Measurements from ENCODE around the gene IRF1.

IRF1 gene

DNA sequence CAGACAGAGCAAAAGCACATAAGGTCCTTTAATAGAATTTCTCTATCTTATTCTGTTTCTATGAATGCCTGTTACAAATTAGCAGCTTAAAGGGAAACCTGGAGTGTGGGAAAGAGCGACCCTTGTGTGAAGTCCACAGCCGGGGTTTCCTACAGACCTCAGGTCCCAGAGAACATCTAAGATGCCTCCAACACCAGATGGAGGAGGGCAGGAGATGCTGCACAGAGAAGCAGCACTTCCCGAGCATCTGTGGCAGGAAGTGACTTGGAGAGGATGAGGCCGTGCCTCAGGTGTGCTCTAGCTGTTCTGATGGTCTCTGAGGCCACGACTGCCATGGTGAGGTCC is 26.8 kb downstream of the IRF1 start:
- peak overlapping the region; percentile 63 for H3K27ac ChIP-seq
- no peak for DNase-seq (ENCODE audit: low read depth, low spot score)

DNA sequence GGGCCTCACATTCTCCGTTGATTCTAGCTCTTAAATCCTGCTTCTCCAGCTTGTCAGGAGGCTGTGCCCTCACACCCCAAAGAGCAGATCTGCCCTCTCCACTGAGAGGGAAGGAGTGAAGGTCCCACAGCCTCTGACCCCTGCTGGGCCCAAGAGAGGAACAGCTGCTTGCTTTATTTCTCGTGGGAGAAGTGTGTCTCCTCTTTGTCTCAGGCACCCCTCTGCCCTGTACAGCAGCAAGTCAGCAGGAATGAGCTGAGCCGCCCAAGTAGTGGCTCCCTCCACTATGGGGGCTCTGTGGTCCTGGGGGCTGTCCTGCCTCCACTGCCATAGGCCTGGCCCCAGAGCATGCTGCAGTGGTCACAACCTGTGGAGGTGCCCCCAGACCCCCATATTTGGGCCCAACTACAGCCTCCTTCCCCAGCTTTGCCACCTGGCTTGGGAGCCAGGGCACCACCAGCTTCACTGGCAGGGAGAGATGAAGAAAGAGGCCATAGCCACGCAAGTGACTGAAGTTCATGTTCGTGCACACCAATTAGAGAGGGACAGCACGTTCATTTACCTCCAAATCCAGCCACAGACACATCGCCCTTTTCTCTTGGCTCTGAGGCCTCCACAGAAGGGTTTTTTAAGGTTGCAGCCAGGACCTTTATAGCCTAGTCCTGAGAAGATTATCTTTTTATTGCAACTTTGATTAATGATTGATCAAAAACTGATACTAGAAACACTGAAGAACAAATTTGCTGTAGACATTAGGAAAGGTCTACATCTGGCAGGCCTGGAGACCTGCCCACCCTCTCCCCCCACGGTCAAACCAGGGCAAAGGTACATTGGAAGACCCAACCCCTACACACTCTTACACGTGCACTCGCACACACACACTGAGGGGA is 27.5 kb downstream of the IRF1 start:
- H3K27ac ChIP-seq, result no peak overlapping the region
- no peak for DNase-seq (ENCODE audit: low read depth, low spot score)

DNA sequence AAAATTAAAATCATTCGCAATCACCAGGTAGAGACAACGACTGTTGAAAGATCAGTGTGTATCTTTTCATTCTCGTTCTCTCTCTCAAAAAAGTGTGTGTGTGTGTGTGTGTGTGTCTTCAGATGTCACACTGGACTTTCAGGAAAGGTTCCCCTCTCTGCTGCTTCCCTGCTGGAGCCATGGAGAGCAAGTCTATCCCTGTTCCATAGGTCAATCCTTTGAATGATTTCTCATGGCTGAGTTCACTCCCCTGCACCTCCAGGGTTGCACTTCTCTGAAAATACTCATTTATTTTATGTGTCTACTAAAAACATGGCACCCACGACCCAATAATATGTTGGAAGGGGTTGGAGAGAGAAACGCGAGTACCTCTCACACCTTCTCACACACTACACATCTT is 28.2 kb downstream of the IRF1 start:
- DNase-seq (ENCODE audit: low read depth, low spot score), result no peak
- no peak overlapping the region for H3K27ac ChIP-seq

DNA sequence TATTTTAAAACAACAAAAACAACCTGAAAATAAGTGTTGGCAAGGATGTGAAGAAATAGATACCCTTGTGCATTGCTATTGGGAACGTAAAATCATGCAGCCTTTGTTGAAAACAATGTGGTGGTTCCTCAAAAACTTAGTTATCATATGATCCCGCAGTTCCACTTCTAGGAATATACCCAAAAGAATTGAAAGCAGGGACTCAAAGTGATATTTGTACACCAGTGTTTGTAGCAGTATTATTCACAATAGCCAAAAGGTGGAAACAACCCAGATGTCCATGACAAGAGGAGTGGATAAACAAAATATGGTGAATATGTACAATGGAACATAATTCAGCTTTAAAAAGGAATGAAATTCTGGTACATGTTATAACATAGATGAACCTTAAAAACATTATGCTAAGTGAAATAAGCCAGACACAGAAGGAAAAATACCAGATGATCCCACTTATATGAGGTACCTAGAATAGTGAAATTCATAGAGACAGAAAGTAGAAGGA is 29.0 kb downstream of the IRF1 start:
- H3K27ac ChIP-seq, result no peak overlapping the region
- no peak for DNase-seq (ENCODE audit: low read depth, low spot score)

DNA sequence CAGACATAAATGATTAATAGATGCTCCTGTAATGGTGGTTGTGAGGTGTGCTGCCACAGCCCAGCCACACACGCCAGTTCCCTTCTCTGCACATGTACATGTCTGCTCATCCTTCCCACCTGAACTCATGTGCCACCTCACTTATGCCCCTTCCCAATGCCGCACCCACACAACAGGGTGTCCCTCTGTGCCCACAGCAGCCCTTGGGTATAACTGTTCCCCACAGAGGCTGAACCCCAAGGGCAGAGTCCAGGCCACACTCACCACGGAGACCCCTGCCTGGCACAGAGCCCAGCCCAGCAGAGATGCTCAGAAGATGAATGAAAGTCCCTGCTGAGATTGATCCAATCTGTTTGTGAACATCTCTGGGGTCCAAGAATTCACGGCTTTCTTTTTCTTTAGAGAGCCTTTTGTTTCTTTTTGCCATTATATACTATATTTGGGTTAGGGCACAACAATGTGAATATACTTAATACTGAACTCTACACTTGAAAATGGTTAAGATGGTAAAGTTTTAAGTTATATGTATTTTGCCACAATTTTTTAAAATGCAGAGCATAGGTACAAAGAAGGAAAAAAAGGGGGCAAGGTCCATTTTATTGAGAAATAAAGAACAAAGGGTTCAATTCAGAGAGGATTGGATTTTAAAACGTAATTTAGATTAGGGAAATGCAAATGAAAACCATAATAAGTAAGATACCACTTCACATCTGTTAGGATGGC is 29.6 kb downstream of the IRF1 start:
- no peak overlapping the region for H3K27ac ChIP-seq
- DNase-seq (ENCODE audit: low read depth, low spot score), result no peak

DNA sequence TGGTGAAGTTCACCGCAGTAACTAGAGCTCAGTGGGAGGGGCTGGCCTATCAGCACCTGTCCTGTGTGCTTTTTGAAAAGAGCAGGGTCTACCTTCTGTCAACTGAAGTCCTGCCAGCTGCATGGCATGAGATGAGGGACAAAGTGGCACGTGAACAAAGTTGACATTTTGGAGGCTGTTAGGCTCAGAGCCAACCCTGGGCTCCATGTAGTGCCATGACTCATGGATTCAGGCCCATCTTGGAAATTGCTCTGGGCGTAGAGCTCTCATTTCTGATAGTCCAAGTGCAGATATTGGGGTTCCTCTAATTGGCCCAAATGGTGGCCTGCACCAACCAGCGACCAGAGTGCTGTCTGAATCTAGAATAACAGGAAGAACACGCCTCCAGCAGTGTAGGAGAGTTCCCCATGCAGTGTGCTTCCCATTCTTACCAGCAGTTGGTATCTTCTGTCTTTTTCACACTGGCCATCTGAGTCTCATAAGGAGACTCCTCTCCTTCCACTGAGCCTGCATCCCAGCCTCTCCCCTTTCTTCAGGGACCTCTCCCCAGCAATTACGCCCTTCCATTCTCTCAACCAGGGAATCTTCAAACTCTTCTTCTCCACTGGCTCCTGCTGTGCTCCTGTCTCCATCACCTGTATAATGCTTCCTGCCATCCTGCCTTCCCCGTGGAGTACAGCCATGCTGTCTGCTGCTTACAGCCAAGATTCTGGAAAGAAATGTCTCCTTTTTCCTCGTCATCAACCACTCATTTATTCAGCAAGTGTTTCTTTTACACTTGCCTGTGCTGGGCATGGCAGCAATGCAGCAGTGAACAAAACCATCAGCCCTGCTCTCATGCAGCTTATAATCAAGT is 30.4 kb downstream of the IRF1 start:
- H3K27ac ChIP-seq, result peak overlapping the region; percentile 92
- no peak for DNase-seq (ENCODE audit: low read depth, low spot score)

DNA sequence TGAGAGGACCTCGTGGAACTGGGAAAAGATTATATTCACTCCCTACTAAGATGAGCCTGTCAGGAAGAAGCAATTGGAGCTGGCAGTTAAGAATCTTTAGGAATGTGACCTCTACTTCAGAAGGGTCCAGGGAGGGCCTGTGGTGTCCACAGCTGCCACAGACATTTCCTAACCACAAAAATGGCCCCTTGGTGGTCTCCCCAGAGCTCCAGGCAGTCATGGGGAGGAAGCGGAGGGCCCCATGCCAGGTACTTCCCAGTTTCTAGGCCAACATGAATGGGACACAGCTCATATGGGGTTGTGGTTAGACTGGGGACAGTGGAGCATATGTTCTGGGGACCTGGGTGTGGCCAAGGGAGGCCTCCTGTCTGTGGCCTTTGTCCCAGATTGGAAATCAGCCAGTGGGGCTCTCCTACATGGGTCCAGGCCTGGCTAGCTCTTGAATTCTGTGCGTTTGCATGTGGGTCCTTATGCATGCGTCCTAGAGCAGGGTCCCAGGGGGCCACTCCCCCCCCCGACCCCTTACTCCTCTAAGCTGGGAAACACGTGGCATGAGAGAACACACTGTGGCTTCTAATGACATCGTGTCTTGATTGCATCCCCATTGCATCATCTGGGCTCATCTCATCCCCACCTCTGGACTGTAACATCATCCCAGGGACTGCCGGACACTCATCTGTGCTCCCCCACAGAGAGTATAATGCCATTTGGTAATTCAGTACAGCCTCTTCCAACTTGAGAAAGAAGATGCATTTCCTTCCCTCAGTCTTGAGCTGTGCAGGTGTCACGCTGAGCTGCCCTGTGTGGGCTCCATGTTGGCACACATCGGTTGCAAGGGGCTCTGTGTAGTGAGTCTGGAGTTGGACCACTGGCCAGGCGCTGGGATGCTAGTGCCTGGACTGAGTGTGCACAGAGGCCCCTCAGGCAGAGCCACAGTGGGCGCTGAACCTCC is 31.3 kb downstream of the IRF1 start:
- no peak for DNase-seq (ENCODE audit: low read depth, low spot score)
- peak overlapping the region; percentile 92 for H3K27ac ChIP-seq

DNA sequence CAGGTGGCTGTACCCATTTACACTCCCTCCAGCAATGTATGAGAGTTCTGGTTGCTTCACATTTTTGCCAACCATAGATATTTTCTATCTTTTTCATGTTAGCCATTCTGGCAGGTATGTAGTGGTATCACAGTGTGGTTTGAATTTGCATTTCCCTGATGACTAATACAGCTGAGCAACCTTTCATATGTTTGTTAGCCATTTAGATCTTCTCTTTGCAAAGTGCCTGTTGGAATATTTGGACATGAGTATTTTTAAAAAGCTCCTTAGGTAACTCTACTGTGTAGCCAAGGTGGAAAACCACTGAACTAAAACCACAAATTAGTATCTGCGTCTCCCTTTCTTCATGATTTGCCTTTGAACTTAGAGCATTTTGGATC is 31.9 kb downstream of the IRF1 start:
- peak overlapping the region; percentile 92 for H3K27ac ChIP-seq
- DNase-seq (ENCODE audit: low read depth, low spot score), result peak; percentile 26

DNA sequence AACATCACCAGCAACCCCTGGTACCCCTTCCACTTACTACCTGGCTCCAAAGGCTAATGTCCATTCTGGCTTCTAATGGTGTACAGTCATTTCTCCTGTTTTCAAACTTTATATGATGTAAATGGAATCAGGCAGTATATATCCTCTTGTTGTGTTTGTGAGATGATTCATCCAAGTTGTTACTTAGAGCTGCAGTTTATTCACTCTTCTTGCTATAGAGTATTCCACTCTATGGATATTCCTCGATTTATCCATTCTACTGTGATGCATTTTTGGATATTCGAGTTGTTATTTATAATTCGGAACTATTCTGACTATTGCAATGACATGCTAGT is 32.4 kb downstream of the IRF1 start:
- DNase-seq (ENCODE audit: low read depth, low spot score), result no peak
- peak overlapping the region; percentile 92 for H3K27ac ChIP-seq

DNA sequence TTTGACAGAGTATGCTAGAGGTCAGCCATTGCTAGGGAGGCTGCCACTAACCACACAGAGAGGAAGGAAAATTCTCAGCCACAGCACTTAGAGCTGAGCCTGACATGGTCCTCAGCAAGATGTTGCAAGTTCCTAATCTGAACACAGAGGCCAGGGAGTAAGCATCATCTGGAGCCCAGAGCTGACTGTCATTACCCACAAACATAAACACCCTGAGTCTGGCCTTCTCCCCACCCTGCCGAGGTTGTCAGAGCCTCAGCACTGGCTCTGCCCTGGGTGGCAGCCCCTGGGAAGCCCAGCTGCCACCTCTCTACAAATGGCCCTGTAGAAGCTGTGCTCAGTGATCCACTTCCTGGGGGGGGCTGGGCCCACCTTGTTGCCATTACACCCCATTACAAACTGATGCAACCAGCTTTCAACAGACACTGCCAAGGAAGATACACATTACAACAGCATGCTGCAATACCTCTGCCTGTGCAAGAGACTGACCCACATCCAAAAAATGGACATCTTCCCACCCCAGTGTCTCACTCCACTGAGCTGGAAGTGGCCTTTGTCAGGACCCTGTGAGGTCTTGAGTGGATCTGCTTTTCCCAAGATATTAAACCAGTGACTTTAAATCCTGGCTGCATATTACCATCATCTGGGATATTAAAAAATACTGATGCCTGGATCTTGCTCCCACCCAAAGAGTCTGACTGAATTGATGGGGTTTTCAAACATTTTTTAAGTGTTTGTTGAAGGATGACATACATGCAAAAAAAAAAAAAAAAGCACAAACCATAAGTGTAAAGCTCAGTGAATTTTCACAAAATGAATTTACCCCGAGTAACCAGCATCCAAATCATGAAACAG is 33.0 kb downstream of the IRF1 start:
- H3K27ac ChIP-seq, result peak overlapping the region; percentile 92
- DNase-seq (ENCODE audit: low read depth, low spot score), result no peak

DNA sequence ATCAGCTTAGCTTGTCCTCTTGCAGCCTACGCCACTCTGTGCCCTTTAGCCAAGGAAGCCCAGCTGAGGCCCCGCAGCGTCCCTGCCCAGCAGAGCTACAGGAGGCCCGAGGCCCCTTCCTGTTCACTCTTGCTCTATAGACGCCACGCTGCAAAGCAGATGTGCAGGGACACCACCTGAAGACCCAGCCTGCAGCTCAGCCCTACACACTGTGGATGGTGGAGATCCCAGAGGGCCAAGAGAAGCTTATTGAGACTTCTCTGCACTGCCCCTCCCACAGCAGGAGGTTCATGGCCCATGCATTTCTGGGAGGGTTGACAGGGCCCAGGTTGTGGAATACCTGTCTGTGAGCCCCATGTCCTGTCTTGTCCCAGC is 33.6 kb downstream of the IRF1 start:
- no peak for DNase-seq (ENCODE audit: low read depth, low spot score)

DNA sequence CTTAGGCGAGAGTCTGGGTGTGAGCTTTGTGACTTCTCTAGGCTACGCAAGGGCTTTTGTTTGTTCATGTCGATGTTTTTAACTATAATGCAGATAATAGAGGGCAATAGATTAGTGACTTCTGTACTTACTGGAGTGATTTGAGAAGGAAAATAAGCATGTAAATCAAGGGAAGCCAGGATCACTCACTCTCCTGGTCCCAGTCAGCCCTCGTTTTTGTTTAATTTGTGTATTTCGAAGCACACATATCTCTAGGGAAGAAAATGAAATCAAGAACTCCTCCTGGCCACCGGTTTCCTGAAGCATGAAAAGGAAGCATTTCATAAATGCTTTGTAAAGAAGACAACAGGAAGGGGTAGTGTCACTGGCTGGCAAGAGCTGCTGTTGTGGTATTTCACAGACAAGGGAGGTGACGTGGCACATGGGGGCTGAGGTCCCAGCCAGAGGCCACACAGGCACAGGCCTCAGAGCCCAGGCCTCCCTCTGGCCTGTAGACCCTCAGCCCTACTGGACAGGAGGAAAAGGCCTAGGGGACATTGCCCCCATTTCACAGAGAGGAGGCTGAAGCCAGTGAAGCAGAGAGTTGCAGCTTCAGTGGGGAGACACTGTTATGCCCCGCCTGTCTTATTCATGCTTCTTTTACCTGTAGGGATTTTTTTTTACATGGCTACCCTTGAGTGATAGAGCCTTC is 34.1 kb downstream of the IRF1 start:
- peak overlapping the region; percentile 92 for H3K27ac ChIP-seq
- no peak for DNase-seq (ENCODE audit: low read depth, low spot score)

More for the DNA sequence above, 33.6 kb downstream of the IRF1 start:
- H3K27ac ChIP-seq, result peak overlapping the region; percentile 92

DNA sequence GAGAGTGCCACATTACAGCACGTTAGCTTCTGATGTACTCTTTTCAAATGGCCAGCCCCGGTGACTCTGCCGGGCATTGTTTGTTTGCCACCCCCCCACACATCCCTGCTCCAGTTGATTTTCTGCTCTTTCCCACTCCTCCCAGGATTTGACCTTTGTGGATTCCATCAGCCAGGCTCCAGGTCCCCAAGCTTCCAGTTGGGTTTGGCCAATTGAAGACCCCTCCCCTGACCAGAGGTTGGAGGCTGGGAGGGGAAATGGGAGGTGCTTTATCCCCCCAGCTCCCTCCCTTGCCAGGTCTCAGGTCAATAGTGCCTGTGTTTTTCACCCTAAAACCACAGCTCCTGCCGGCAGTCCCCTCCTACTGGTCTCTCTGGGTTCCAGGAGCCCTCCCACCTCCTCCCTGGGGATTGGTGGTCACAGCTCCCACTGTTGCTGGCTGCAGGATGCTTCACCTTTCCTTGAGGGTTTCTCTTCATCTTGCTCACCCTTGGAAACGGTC is 34.9 kb downstream of the IRF1 start:
- no peak for DNase-seq (ENCODE audit: low read depth, low spot score)
- peak overlapping the region; percentile 92 for H3K27ac ChIP-seq

DNA sequence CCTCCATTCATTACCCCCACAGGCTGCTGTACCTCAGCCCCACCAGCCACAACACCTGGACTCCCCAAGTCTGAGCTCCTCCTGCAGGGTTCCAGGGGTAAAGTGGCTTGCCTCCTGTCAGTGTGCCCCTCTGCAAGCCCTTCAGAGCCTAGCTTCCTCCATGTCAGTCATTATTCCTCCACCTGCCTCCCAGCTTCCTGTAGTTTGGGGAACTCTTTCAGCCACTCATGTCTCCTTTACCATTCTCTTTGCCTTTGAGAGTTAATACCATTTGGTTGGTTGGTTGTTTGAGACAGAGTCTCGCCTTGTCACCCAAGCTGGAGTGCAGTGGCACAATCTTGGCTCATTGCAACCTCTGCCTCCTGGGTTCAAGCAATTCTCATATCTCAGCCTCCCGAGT is 36.2 kb downstream of the IRF1 start:
- DNase-seq (ENCODE audit: low read depth, low spot score), result no peak
- no peak overlapping the region for H3K27ac ChIP-seq

DNA sequence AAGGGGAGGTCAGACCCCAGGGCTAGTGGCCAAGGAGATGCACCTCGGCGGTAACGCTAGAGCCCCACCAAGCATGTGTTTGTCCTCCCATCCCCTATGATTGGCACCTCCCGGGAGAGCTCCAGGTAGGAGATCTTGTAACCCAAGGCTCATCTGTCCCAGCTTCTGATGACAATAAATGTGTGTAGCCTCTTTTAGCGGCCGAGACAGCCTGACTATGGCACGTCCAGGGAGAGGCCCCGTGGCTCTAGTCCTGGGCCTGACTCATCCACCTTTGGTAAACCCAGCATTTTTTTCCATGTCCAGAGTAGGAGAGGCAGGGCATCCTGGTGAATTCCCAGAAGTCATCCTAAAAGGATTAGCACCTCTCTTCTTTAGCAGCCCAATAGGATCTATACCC is 39.2 kb downstream of the IRF1 start:
- H3K27ac ChIP-seq, result peak overlapping the region; percentile 56
- no peak for DNase-seq (ENCODE audit: low read depth, low spot score)

DNA sequence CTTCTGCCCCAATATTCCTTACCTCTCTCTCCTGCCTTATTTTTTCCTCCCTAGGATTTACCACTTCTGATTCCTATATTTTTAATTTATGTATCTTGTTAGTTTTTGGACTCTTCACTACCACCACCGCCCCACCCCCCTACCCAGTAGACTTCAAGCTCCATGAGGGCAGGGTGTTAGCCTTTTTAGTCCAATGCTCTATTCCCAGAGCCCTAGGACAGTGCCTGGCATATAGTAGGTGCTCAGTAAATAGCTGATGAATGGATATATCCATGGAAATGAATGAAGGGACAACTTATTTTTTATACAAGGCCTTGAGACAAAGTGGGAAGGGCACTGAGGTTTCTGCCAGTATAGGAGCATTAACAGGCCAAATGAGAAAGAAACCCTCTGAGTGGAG is 41.5 kb downstream of the IRF1 start:
- no peak for DNase-seq (ENCODE audit: low read depth, low spot score)
- H3K27ac ChIP-seq, result no peak overlapping the region

DNA sequence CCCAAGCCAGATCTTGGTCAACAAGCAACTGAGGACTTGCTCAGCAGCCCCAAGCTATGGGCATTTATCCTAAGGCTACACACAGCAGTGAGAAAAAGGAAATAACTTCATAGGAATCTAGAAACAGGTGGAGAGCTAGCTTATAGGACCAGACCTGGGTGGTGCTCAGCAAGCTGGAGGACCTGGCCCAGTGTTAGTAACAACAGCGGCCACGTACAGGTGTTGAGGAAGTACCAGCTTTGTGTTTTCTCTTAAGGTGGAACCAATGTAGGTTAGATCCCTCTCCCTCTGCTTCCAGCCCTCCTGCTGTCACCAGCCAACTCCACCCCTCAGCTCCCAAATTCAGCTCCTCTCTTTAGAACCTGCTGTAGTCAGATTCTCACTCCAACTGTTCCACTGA is 43.4 kb downstream of the IRF1 start:
- peak overlapping the region; percentile 88 for H3K27ac ChIP-seq
- DNase-seq (ENCODE audit: low read depth, low spot score), result no peak

DNA sequence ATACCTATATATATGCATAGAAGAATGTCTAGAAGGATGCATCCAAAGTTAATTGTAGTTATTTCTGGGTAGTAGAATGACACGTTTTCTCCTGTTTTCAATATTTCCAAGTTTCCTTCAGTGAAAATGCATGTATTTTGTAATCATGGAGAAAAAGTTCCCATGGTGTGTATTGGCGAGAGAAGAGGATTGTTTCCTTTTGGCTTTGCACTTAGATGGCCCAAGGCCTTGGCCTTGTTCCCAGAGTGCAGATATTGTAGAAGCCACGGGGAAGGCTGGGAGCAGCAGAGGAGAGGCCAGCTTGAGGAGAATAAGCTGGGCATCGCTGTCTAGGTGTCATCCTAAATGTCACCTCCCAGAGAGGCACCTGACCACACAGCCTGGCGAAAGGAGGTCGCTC is 44.0 kb downstream of the IRF1 start:
- peak overlapping the region; percentile 88 for H3K27ac ChIP-seq
- no peak for DNase-seq (ENCODE audit: low read depth, low spot score)
